HepG2 (cell line): ENCODE results near the gene LRRC73. TPM values are rescaled to one million over a fixed set of nuclear protein-coding genes. Genes with fewer than 3 reads are reported as not detected.

ENCODE experiments used
- ASH2L ChIP-seq: fragments of 300-600, 200-600 bp; sonication (generic); IDR thresholded peaks from 2 replicates; pipeline ENCODE4 v1.7.0; 2017; ENCODE audit warnings: low read depth, mild to moderate bottlenecking, moderate library complexity, mixed read lengths, low read length; ENCODE audit not compliant: insufficient read length
- DDIT3 ChIP-seq: sonication (generic); formaldehyde crosslinking; IDR thresholded peaks from 2 replicates; pipeline ENCODE4 v1.4.0; 2020; ENCODE audit warnings: mild to moderate bottlenecking, missing genetic modification reagents
- ELF1 ChIP-seq: sonication (generic); formaldehyde crosslinking; IDR thresholded peaks from 2 replicates; pipeline ENCODE4 v1.4.0; 2020; ENCODE audit warnings: missing genetic modification reagents
- GLMP ChIP-seq: sonication (generic); formaldehyde crosslinking; IDR thresholded peaks from 2 replicates; pipeline ENCODE4 v1.9.0; 2021; ENCODE audit warnings: missing genetic modification reagents, mild to moderate bottlenecking, borderline replicate concordance
- GMEB2 ChIP-seq: IDR thresholded peaks from 2 replicates; pipeline ENCODE4 v1.6.1; 2016; ENCODE audit warnings: missing biosample characterization, missing genetic modification reagents, low read depth
- HNF4A ChIP-seq: sonication (generic); formaldehyde crosslinking; IDR thresholded peaks from 2 replicates; pipeline ENCODE4 v1.4.0; 2020; ENCODE audit warnings: missing genetic modification reagents
- JDP2 ChIP-seq: sonication (generic); formaldehyde crosslinking; IDR thresholded peaks from 2 replicates; pipeline ENCODE4 v1.8.1; 2022; ENCODE audit warnings: missing genetic modification reagents, borderline replicate concordance
- PAF1 ChIP-seq: IDR thresholded peaks from 2 replicates; pipeline ENCODE4 v1.6.1; 2016; ENCODE audit warnings: missing genetic modification reagents, missing compliant biosample characterization
- RFX1 ChIP-seq: fragments of 450-650 bp; IDR thresholded peaks from 2 replicates; pipeline ENCODE4 v1.6.1; 2017
- SIX1 ChIP-seq: sonication (generic); formaldehyde crosslinking; IDR thresholded peaks from 2 replicates; pipeline ENCODE4 v1.4.0; 2020; ENCODE audit warnings: missing genetic modification reagents, borderline replicate concordance
- THYN1 ChIP-seq: sonication (generic); formaldehyde crosslinking; IDR thresholded peaks from 2 replicates; pipeline ENCODE4 v1.8.1; 2023; ENCODE audit warnings: low read depth, mild to moderate bottlenecking, moderate library complexity, missing genetic modification reagents, borderline replicate concordance
- TOE1 ChIP-seq: sonication (generic); formaldehyde crosslinking; IDR thresholded peaks from 2 replicates; pipeline ENCODE4 v1.4.0; 2020; ENCODE audit warnings: mild to moderate bottlenecking, missing genetic modification reagents
- ZNF446 ChIP-seq: sonication (generic); formaldehyde crosslinking; IDR thresholded peaks from 2 replicates; pipeline ENCODE4 v1.5.0; 2020; ENCODE audit warnings: mild to moderate bottlenecking, missing genetic modification reagents
- ZNF816 ChIP-seq: sonication (generic); formaldehyde crosslinking; IDR thresholded peaks from 2 replicates; pipeline ENCODE4 v1.8.0; 2022; ENCODE audit warnings: missing genetic modification reagents, mild to moderate bottlenecking, borderline replicate concordance
- ZNF841 ChIP-seq: sonication (generic); formaldehyde crosslinking; IDR thresholded peaks from 2 replicates; pipeline ENCODE4 v1.8.1; 2023; ENCODE audit warnings: missing genetic modification reagents, borderline replicate concordance
- polyA plus RNA-seq, 8 experiments: library from polyadenylated mRNA; depleted of rRNA in 3 of 8; stranded (reverse) in 7 of 8; unstranded in 1 of 8; fragments of >200 nt; fragmentation: Illumina TruSeq in 4 of 8; extraction: Trizol in 4 of 8; gene quantifications; 2 replicates each; pipeline versions ENCODE4 v1.2.1 to v1.2.3, GENCODE V29; 2011 to 2016; ENCODE audit warnings: low read depth in 4 of 8, missing spikeins in 1 of 8, mixed read lengths in 1 of 8; ENCODE audit not compliant: insufficient read depth in 1 of 8
- total RNA-seq, 5 experiments: library from RNA; depleted of rRNA; stranded (reverse); fragments of >200 nt; fragmentation: Illumina TruSeq; extraction: Trizol; gene quantifications; 2 replicates each; pipeline ENCODE4 v1.2.3, GENCODE V29; 2016; ENCODE audit warnings: low read depth in 1 of 5
- TF ChIP-seq, protein P1 (sequence below): sonication (generic); formaldehyde crosslinking; IDR thresholded peaks from 2 replicates; pipeline ENCODE4 v1.4.0; 2020; ENCODE audit warnings: missing genetic modification reagents
- TF ChIP-seq, protein P2 (sequence below): sonication (generic); formaldehyde crosslinking; IDR thresholded peaks from 2 replicates; pipeline ENCODE4 v1.4.0; 2020; ENCODE audit warnings: missing genetic modification reagents
- TF ChIP-seq, protein P3 (sequence below): sonication (generic); formaldehyde crosslinking; conservative IDR thresholded peaks from 2 replicates; pipeline ENCODE4 v1.4.0; 2020; ENCODE audit warnings: missing genetic modification reagents

Gene LRRC73
- total and polyA plus RNA-seq, 2 of the 13 experiments (the other 11 are each of a cell fraction or from before 2014, with no cell fraction given): 0.11 to 0.12 TPM

DNA sequence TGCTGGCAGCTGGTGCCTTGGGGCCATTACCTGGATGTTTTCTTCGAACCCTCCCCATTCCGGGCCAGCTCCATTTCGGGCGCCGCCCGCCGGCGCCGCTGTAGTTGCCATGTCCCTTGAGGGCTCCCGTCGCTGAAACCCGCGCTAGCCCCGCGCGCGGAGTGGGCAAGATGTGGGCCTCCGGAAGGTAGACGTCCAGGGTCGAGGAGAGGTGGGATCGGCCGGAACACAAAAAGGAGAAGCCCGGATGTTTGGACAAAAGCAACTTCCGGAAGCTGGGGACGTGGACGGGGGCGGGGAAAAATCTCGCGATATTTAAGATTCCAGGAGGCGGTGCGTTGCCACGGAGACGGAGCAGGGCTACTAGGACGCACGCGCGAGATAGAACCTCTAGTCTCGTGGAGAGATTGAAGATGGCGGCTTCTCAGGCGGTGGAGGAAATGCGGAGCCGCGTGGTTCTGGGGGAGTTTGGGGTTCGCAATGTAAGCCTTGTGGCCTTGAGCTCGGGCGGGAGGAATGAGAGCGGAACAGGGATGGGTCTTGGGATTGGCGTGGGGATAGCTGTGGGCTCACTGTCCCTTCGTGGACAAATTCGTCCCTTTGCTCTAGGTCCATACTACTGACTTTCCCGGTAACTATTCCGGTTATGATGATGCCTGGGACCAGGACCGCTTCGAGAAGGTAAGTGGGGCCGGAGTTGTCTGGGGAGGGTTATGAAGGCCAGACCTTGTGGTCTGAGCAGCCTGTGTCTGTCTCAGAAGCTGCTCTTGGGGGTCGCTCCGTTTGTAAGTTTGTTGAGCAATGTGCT lies 6.8 kb upstream of the LRRC73 start, which contains the start of the genes POLR1C and YIPF3 (continued):
- TF ChIP-seq, protein P1, sequence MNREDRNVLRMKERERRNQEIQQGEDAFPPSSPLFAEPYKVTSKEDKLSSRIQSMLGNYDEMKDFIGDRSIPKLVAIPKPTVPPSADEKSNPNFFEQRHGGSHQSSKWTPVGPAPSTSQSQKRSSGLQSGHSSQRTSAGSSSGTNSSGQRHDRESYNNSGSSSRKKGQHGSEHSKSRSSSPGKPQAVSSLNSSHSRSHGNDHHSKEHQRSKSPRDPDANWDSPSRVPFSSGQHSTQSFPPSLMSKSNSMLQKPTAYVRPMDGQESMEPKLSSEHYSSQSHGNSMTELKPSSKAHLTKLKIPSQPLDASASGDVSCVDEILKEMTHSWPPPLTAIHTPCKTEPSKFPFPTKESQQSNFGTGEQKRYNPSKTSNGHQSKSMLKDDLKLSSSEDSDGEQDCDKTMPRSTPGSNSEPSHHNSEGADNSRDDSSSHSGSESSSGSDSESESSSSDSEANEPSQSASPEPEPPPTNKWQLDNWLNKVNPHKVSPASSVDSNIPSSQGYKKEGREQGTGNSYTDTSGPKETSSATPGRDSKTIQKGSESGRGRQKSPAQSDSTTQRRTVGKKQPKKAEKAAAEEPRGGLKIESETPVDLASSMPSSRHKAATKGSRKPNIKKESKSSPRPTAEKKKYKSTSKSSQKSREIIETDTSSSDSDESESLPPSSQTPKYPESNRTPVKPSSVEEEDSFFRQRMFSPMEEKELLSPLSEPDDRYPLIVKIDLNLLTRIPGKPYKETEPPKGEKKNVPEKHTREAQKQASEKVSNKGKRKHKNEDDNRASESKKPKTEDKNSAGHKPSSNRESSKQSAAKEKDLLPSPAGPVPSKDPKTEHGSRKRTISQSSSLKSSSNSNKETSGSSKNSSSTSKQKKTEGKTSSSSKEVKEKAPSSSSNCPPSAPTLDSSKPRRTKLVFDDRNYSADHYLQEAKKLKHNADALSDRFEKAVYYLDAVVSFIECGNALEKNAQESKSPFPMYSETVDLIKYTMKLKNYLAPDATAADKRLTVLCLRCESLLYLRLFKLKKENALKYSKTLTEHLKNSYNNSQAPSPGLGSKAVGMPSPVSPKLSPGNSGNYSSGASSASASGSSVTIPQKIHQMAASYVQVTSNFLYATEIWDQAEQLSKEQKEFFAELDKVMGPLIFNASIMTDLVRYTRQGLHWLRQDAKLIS: 0 out of 2 replicates have a peak, but pooled peaks have one; percentile 7
- TF ChIP-seq GLMP (no peak), DDIT3 (CRISPR knock-in tag) (0 out of 2 replicates have a peak, but pooled peaks have one; percentile 13), ASH2L (peak; percentile 98), GMEB2 (CRISPR knock-in tag) (no peak), SIX1 (CRISPR knock-in tag) (no peak; the same call in 1 of the 2 replicates), ZNF816 (CRISPR knock-in tag) (peak; percentile 42; the same call in 1 of the 2 replicates), JDP2 (CRISPR knock-in tag) (no peak), ZNF446 (CRISPR knock-in tag) (no peak; the same call in 1 of the 2 replicates), ELF1 (CRISPR knock-in tag) (peak; percentile 91), THYN1 (CRISPR knock-in tag) (0 out of 2 replicates have a peak, but pooled peaks have one; percentile 17), HNF4A (no peak), RFX1 (peak; percentile 97), ZNF841 (no peak; the same call in 1 of the 2 replicates), PAF1 (CRISPR knock-in tag) (no peak), TOE1 (0 out of 2 replicates have a peak, but pooled peaks have one; percentile 40)
- TF ChIP-seq, protein P2, sequence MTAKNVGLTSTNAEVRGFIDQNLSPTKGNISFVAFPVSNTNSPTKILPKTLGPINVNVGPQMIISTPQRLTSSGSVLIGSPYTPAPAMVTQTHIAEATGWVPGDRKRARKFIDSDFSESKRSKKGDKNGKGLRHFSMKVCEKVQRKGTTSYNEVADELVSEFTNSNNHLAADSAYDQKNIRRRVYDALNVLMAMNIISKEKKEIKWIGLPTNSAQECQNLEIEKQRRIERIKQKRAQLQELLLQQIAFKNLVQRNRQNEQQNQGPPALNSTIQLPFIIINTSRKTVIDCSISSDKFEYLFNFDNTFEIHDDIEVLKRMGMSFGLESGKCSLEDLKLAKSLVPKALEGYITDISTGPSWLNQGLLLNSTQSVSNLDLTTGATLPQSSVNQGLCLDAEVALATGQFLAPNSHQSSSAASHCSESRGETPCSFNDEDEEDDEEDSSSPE: peak; percentile 62
- TF ChIP-seq, protein P3, sequence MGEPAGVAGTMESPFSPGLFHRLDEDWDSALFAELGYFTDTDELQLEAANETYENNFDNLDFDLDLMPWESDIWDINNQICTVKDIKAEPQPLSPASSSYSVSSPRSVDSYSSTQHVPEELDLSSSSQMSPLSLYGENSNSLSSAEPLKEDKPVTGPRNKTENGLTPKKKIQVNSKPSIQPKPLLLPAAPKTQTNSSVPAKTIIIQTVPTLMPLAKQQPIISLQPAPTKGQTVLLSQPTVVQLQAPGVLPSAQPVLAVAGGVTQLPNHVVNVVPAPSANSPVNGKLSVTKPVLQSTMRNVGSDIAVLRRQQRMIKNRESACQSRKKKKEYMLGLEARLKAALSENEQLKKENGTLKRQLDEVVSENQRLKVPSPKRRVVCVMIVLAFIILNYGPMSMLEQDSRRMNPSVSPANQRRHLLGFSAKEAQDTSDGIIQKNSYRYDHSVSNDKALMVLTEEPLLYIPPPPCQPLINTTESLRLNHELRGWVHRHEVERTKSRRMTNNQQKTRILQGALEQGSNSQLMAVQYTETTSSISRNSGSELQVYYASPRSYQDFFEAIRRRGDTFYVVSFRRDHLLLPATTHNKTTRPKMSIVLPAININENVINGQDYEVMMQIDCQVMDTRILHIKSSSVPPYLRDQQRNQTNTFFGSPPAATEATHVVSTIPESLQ (CRISPR knock-in tag): no peak; the same call in 1 of the 2 replicates
